GM12878 (cell line): ENCODE results near the gene SEMA4D. TPM values are rescaled to one million over a fixed set of nuclear protein-coding genes. Genes with fewer than 3 reads are reported as not detected.

Experiments
- CBX5 ChIP-seq: sonication (generic); IDR thresholded peaks from 2 replicates; pipeline ENCODE4 v1.6.1; 2016; ENCODE audit warnings: low read depth, moderate library complexity, mild to moderate bottlenecking, inconsistent platforms
- CREB1 ChIP-seq: IDR thresholded peaks from 2 replicates; pipeline ENCODE4 v1.6.1; 2012; ENCODE audit warnings: low read depth, mild to moderate bottlenecking, inconsistent platforms
- HDAC2 ChIP-seq: fragments of 200-600 bp; sonication (generic); IDR thresholded peaks from 2 replicates; pipeline ENCODE4 v1.6.1; 2017
- HDAC6 ChIP-seq: fragments of 200-600 bp; sonication (generic); IDR thresholded peaks from one replicate; pipeline ENCODE4 v1.8.0; 2017; ENCODE audit warnings: antibody characterized with exemption; ENCODE audit not compliant: unreplicated experiment
- IKZF2 ChIP-seq, 2 experiments: fragments of 450-650 bp; IDR thresholded peaks; 2 replicates each; pipeline ENCODE4 v1.6.1; 2017; ENCODE audit warnings: mild to moderate bottlenecking in 2 of 2, moderate library complexity in 2 of 2
- IRF4 ChIP-seq: IDR thresholded peaks from 2 replicates; pipeline ENCODE4 v1.6.1; 2011; ENCODE audit warnings: low read depth, low read length
- JUNB ChIP-seq: IDR thresholded peaks from 2 replicates; pipeline ENCODE4 v1.6.1; 2016; ENCODE audit warnings: antibody characterized with exemption, mild to moderate bottlenecking
- KLF5 ChIP-seq: fragments of 450-650 bp; IDR thresholded peaks from 2 replicates; pipeline ENCODE4 v1.6.1; 2014; ENCODE audit warnings: mild to moderate bottlenecking; ENCODE audit not compliant: partially characterized antibody
- LARP7 ChIP-seq: fragments of 450-650 bp; IDR thresholded peaks from 2 replicates; pipeline ENCODE4 v1.6.1; 2017; ENCODE audit warnings: mild to moderate bottlenecking
- MEF2A ChIP-seq: IDR thresholded peaks from 2 replicates; pipeline ENCODE4 v1.6.1; 2011; ENCODE audit warnings: low read depth, mild to moderate bottlenecking, low read length, moderate library complexity; ENCODE audit not compliant: insufficient read depth
- NFIC ChIP-seq: IDR thresholded peaks from 2 replicates; pipeline ENCODE4 v1.6.1; 2012; ENCODE audit warnings: low read depth, mild to moderate bottlenecking, inconsistent platforms, low read length, moderate library complexity
- NR2C2 ChIP-seq: IDR thresholded peaks from 2 replicates; pipeline ENCODE4 v1.6.1; 2011; ENCODE audit warnings: borderline replicate concordance, low read depth; ENCODE audit not compliant: control insufficient read depth, insufficient read length
- NR2F1 ChIP-seq: fragments of 450-650 bp; conservative IDR thresholded peaks from 2 replicates; pipeline ENCODE4 v1.6.1; 2017; ENCODE audit warnings: mild to moderate bottlenecking
- POLR2AphosphoS2 ChIP-seq: IDR thresholded peaks from 2 replicates; pipeline ENCODE4 v1.6.1; 2011; ENCODE audit warnings: low read depth, mild to moderate bottlenecking, low read length, improper control_type of control experiment, moderate library complexity
- POU2F2 ChIP-seq: IDR thresholded peaks from 3 replicates; pipeline ENCODE4 v1.6.1; 2011; ENCODE audit warnings: low read depth, mild to moderate bottlenecking, low read length, borderline replicate concordance
- RELA ChIP-seq: fragments of 450-650 bp; IDR thresholded peaks from 2 replicates; pipeline ENCODE4 v1.8.0; 2014; ENCODE audit warnings: borderline replicate concordance; ENCODE audit not compliant: partially characterized antibody
- SMARCA5 ChIP-seq: fragments of 450-650 bp; IDR thresholded peaks from 2 replicates; pipeline ENCODE4 v1.6.1; 2017; ENCODE audit warnings: mild to moderate bottlenecking
- SMC3 ChIP-seq: IDR thresholded peaks from 2 replicates; pipeline ENCODE4 v1.6.1; 2011; ENCODE audit warnings: low read length, improper control_type of control experiment, borderline replicate concordance
- TAF1 ChIP-seq: IDR thresholded peaks from 2 replicates; pipeline ENCODE4 v1.6.1; 2011; ENCODE audit warnings: mild to moderate bottlenecking, low read depth, low read length, borderline replicate concordance
- TCF12 ChIP-seq: IDR thresholded peaks from 2 replicates; pipeline ENCODE4 v1.6.1; 2011; ENCODE audit warnings: low read depth, mild to moderate bottlenecking, low read length
- YY1 ChIP-seq: IDR thresholded peaks from 2 replicates; pipeline ENCODE4 v1.6.1; 2011; ENCODE audit warnings: low read depth, mild to moderate bottlenecking, low read length
- polyA plus RNA-seq, 11 experiments: library from polyadenylated mRNA; depleted of rRNA in 4 of 11; unstranded in 6 of 11; stranded (reverse) in 5 of 11; fragments of >200 nt; fragmentation: Nextera tagmentation in 4 of 11; fragmentation: Illumina TruSeq in 1 of 11; extraction: Ambion mirVana in 4 of 11; extraction: Trizol in 1 of 11; gene quantifications; 1 replicate in 1 of 11; 2 replicates in 10 of 11; pipeline versions ENCODE4 v1.2.1 to v1.2.3, GENCODE V29; 2011 to 2016; ENCODE audit warnings: inconsistent platforms in 2 of 11, missing spikeins in 2 of 11, low read depth in 1 of 11
- total RNA-seq, 4 experiments: library from RNA; depleted of rRNA in 3 of 4; stranded (reverse); fragments of >200 nt in 3 of 4; fragmentation: Illumina TruSeq in 1 of 4; extraction: Trizol in 1 of 4; gene quantifications; 2 replicates each; pipeline versions ENCODE4 v1.2.1 to v1.2.3, GENCODE V29; 2013 to 2021
- TF ChIP-seq, protein P1 (sequence below): fragments of 450-650 bp; IDR thresholded peaks from 2 replicates; pipeline ENCODE4 v1.6.1; 2017; ENCODE audit warnings: mild to moderate bottlenecking, low read depth, inconsistent platforms; ENCODE audit not compliant: poor library complexity, severe bottlenecking
- TF ChIP-seq, protein P2 (sequence below): fragments of 450-650 bp; IDR thresholded peaks from 2 replicates; pipeline ENCODE4 v1.6.1; 2016; ENCODE audit warnings: mild to moderate bottlenecking
- TF ChIP-seq, protein P3 (sequence below): fragments of 450-650 bp; IDR thresholded peaks from 2 replicates; pipeline ENCODE4 v1.6.1; 2017; ENCODE audit warnings: mild to moderate bottlenecking, moderate library complexity

Gene SEMA4D
- total and polyA plus RNA-seq, 10 of the 15 experiments (the other 5 are each of a cell fraction or from before 2014, with no cell fraction given) = 15.1 to 136 (median 39.6) TPM

DNA sequence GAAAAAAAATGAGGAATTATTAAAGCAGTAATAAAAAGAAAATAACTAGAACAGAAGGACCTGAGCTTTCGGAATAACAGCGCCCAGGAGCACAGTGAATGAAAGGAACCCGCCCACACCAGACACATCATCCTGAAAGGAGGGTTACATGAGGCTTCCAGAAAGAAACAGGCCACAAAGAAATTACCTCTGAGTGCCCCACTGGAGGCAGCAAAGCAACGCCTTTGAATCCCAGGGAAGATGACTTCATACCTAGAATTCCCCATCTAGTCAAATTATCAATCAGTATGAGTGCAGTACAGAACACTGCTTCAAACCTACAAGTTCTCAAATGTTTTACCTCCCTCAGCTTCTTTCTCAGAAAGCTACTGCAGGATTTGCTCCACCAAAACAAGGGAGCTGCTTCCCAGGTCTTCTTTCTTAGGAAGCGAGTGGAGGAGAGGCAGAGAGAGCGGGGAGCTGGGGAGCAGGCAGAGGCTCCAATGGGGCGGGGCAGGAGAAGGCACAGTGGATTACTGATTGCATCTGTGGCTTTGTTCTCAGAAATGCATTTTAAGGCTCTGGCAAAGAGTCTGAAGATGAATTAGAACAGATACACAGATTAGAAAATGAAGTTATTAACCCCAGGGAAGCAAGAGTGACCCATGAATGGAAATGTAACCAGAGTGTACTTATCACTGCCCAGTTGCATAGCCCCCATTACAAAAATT, 87.1 kb downstream of the SEMA4D start (continued):
- peak; percentile 100 for TF ChIP-seq CBX5
- peak; percentile 84 for TF ChIP-seq JUNB
- no peak for TF ChIP-seq LARP7
- TF ChIP-seq TCF12 = no peak
- TF ChIP-seq KLF5 = peak; percentile 86
- no peak for TF ChIP-seq NR2C2
- TF ChIP-seq POU2F2 = peak; percentile 37; the same call in 1 of the 3 replicates
- 0 out of 2 replicates have a peak, but pooled peaks have one; percentile 23 for TF ChIP-seq MEF2A
- TF ChIP-seq HDAC6 = no peak
- TF ChIP-seq YY1 = 0 out of 2 replicates have a peak, but pooled peaks have one; percentile 10
- no peak for TF ChIP-seq NR2F1
- peak; percentile 72; the same call in 1 of the 2 replicates for TF ChIP-seq IRF4
- peak; percentile 89 for TF ChIP-seq SMARCA5
- TF ChIP-seq SMC3 = peak; percentile 21; the same call in 1 of the 2 replicates
- TF ChIP-seq, protein P1, sequence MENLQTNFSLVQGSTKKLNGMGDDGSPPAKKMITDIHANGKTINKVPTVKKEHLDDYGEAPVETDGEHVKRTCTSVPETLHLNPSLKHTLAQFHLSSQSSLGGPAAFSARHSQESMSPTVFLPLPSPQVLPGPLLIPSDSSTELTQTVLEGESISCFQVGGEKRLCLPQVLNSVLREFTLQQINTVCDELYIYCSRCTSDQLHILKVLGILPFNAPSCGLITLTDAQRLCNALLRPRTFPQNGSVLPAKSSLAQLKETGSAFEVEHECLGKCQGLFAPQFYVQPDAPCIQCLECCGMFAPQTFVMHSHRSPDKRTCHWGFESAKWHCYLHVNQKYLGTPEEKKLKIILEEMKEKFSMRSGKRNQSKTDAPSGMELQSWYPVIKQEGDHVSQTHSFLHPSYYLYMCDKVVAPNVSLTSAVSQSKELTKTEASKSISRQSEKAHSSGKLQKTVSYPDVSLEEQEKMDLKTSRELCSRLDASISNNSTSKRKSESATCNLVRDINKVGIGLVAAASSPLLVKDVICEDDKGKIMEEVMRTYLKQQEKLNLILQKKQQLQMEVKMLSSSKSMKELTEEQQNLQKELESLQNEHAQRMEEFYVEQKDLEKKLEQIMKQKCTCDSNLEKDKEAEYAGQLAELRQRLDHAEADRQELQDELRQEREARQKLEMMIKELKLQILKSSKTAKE = peak; percentile 63
- TF ChIP-seq IKZF2 (IDR thresholded peaks at IDR 0.05) = peak; percentile 50 to 57
- TF ChIP-seq NFIC = peak; percentile 67; the same call in 1 of the 2 replicates
- TF ChIP-seq, protein P2, sequence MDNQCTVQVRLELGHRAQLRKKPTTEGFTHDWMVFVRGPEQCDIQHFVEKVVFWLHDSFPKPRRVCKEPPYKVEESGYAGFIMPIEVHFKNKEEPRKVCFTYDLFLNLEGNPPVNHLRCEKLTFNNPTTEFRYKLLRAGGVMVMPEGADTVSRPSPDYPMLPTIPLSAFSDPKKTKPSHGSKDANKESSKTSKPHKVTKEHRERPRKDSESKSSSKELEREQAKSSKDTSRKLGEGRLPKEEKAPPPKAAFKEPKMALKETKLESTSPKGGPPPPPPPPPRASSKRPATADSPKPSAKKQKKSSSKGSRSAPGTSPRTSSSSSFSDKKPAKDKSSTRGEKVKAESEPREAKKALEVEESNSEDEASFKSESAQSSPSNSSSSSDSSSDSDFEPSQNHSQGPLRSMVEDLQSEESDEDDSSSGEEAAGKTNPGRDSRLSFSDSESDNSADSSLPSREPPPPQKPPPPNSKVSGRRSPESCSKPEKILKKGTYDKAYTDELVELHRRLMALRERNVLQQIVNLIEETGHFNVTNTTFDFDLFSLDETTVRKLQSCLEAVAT = 0 out of 2 replicates have a peak, but pooled peaks have one; percentile 44
- no peak for TF ChIP-seq POLR2AphosphoS2
- TF ChIP-seq RELA = peak; percentile 45
- peak; percentile 40; the same call in 1 of the 2 replicates for TF ChIP-seq CREB1
- TF ChIP-seq TAF1 = no peak
- TF ChIP-seq, protein P3, sequence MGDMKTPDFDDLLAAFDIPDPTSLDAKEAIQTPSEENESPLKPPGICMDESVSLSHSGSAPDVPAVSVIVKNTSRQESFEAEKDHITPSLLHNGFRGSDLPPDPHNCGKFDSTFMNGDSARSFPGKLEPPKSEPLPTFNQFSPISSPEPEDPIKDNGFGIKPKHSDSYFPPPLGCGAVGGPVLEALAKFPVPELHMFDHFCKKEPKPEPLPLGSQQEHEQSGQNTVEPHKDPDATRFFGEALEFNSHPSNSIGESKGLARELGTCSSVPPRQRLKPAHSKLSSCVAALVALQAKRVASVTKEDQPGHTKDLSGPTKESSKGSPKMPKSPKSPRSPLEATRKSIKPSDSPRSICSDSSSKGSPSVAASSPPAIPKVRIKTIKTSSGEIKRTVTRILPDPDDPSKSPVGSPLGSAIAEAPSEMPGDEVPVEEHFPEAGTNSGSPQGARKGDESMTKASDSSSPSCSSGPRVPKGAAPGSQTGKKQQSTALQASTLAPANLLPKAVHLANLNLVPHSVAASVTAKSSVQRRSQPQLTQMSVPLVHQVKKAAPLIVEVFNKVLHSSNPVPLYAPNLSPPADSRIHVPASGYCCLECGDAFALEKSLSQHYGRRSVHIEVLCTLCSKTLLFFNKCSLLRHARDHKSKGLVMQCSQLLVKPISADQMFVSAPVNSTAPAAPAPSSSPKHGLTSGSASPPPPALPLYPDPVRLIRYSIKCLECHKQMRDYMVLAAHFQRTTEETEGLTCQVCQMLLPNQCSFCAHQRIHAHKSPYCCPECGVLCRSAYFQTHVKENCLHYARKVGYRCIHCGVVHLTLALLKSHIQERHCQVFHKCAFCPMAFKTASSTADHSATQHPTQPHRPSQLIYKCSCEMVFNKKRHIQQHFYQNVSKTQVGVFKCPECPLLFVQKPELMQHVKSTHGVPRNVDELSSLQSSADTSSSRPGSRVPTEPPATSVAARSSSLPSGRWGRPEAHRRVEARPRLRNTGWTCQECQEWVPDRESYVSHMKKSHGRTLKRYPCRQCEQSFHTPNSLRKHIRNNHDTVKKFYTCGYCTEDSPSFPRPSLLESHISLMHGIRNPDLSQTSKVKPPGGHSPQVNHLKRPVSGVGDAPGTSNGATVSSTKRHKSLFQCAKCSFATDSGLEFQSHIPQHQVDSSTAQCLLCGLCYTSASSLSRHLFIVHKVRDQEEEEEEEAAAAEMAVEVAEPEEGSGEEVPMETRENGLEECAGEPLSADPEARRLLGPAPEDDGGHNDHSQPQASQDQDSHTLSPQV = no peak
- TF ChIP-seq HDAC2 = no peak
